Measurements from ENCODE around the gene MAP3K19.

DNA sequence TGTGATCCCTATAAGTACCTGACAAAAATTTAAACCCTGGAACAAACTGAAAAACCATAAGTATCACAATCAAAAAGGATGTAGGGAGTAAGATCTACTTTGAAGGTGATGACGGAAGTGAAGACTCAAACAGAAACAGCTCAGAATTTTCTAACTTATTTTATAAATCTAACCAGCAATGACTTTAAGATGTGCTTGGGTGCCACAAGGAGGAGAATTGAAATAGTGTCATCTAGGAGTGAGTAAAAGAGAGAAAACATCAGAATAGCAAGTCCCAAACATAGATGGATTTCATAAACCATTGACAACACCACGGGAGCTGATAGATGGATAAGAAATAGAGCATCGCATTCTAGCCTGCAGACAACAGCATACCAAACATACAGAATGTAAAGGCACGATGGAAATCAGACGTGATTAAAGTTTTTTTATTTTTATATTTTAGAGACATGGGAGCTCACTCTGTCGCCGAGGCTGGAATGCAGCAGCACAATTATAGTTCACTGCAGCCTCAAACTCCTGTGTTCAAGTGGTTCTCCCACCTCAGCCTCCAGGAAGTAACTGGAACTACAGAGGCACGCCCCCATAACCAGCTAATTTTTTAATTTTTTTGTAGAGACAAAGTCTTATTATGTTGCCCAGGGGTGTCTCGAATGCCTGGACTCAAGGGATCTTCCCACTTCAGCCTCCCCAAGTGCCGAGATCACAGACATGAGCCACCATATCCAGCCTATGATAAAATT lies 36.9 kb downstream of the MAP3K19 start:
- TF ChIP-seq, protein P1, sequence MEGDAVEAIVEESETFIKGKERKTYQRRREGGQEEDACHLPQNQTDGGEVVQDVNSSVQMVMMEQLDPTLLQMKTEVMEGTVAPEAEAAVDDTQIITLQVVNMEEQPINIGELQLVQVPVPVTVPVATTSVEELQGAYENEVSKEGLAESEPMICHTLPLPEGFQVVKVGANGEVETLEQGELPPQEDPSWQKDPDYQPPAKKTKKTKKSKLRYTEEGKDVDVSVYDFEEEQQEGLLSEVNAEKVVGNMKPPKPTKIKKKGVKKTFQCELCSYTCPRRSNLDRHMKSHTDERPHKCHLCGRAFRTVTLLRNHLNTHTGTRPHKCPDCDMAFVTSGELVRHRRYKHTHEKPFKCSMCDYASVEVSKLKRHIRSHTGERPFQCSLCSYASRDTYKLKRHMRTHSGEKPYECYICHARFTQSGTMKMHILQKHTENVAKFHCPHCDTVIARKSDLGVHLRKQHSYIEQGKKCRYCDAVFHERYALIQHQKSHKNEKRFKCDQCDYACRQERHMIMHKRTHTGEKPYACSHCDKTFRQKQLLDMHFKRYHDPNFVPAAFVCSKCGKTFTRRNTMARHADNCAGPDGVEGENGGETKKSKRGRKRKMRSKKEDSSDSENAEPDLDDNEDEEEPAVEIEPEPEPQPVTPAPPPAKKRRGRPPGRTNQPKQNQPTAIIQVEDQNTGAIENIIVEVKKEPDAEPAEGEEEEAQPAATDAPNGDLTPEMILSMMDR (IDR thresholded peaks at IDR 0.05 in 2 of 3, conservative IDR thresholded peaks at IDR 0.05 in 1 of 3; ENCODE audit: borderline replicate concordance in 1 of 3, insufficient read depth in 1 of 3, low read depth in 2 of 3, low read length in 2 of 3) = no peak
- TF ChIP-seq POLR2A (IDR thresholded peaks at IDR 0.05; ENCODE audit: borderline replicate concordance, extremely low read depth, insufficient read depth, insufficient read length) = no peak
- TF ChIP-seq, protein P2, sequence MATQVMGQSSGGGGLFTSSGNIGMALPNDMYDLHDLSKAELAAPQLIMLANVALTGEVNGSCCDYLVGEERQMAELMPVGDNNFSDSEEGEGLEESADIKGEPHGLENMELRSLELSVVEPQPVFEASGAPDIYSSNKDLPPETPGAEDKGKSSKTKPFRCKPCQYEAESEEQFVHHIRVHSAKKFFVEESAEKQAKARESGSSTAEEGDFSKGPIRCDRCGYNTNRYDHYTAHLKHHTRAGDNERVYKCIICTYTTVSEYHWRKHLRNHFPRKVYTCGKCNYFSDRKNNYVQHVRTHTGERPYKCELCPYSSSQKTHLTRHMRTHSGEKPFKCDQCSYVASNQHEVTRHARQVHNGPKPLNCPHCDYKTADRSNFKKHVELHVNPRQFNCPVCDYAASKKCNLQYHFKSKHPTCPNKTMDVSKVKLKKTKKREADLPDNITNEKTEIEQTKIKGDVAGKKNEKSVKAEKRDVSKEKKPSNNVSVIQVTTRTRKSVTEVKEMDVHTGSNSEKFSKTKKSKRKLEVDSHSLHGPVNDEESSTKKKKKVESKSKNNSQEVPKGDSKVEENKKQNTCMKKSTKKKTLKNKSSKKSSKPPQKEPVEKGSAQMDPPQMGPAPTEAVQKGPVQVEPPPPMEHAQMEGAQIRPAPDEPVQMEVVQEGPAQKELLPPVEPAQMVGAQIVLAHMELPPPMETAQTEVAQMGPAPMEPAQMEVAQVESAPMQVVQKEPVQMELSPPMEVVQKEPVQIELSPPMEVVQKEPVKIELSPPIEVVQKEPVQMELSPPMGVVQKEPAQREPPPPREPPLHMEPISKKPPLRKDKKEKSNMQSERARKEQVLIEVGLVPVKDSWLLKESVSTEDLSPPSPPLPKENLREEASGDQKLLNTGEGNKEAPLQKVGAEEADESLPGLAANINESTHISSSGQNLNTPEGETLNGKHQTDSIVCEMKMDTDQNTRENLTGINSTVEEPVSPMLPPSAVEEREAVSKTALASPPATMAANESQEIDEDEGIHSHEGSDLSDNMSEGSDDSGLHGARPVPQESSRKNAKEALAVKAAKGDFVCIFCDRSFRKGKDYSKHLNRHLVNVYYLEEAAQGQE (IDR thresholded peaks at IDR 0.05; ENCODE audit: low read depth) = no peak
- no peak for TF ChIP-seq YY1 (IDR thresholded peaks at IDR 0.05; ENCODE audit: extremely low read depth, insufficient replicate concordance, low read depth, low read length)
- TF ChIP-seq EZH2 (IDR thresholded peaks at IDR 0.05) = no peak
- TF ChIP-seq POLR2AphosphoS5 (IDR thresholded peaks at IDR 0.05; ENCODE audit: low read depth, low read length) = no peak
- no peak for TF ChIP-seq JUND (IDR thresholded peaks at IDR 0.05)
- no peak for TF ChIP-seq RAD21 (IDR thresholded peaks at IDR 0.05; ENCODE audit: low read depth)

All from HCT116 (cell line).